GM18861 (cell line): ENCODE measurements around the gene NUDT13.
"Not testable (repeated sequence)": the region's sequence is repeated elsewhere in the genome, so short reads cannot be mapped to it uniquely, and the experiment has no call there.

Source experiments
- ATAC-seq: cut with Tn5 transposase; IDR thresholded peaks from one replicate; pipeline ENCODE4 v1.9.1; 2021; ENCODE audit not compliant: unreplicated experiment

The NUDT13 gene

DNA sequence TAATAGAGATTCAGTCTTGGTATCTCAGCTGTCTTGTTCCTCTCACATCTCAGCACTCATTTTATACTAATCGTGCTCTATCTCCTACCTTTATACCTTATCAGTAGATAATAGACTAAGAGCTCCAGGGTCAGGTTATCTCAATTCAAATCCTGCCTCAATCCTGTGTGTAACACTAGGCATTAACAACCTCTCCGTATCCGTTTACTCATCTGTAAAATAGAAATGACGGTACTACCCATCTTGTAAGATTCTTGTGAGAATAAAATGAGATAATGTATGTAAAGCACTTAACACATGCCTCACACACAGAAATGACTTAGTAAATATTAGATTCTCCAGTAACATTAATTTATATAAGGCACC is 13.0 kb upstream of the NUDT13 start:
- peak; percentile 3 for ATAC-seq

DNA sequence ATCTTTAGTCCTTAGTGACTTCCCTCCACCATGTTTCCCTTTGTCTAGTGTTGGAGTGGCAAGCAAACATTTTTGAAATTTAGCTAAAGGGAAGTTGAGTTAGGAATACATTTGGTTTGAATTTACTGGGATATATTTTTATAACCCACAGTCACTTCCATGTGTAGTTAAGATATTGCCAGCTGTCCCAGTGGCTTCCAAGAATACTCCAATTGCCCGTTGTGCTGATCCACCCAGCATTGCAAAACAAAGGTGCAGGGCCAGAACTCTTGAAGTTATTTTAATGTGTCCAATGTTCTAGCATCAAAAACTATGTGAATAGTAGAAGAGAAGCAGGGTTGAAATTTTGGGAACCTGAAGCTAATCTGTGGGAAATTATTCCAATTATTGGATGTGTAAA is 11.1 kb upstream of the NUDT13 start:
- no peak for ATAC-seq

DNA sequence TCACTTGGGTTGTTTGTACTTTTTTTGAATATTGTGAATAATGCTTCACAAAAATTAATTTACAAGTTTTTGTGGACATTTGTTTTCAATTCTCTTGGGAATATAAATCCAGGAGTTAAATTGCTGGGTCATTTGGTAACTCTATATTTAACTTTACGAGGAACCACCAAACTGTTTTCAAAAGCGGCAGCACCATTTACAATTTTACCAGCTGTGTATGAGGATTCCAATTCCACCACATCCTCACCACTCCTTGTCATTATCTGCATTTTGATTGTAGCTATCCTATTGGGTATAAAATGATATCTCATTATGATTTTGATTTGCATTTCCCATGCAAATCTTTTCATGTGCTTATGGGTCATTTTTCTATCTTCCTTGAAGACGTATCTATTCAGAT is 4.0 kb upstream of the NUDT13 start:
- ATAC-seq = no peak

DNA sequence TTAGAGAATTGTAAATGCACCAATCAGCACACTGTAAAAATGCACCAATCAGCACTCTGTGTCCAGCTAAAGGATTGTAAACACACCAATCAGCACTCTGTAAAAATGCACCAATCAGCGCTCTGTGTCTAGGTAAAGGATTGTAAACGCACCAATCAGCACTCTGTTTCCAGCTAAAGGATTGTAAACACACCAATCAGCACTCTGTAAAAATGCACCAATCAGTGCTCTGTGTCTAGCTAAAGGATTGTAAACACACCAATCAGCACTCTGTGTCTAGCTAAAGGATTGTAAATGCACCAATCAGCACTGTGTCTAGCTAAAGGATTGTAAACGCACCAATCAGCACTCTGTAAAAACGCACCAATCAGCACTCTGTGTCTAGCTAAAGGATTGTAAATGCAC is 1.0 kb upstream of the NUDT13 start:
- ATAC-seq = not testable (repeated sequence)

DNA sequence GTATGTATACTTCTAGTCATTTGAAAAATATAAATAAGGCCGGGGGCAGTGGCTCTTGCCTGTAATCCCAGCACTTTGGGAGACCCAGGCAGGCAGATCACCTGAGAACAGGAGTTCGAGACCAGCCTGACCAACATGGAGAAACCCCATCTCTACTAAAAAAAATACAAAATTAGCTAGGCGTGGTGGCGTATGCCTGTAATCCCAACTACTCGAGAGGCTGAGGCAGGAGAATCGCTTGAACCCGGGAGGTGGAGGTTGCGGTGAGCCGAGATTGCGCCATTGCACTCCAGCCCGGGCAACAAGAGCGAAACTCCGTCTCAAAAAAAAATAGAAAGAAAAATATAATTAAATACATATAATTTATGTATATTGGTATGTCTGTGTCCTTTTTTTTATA is 1.8 kb downstream of the NUDT13 start:
- ATAC-seq = not testable (repeated sequence)

DNA sequence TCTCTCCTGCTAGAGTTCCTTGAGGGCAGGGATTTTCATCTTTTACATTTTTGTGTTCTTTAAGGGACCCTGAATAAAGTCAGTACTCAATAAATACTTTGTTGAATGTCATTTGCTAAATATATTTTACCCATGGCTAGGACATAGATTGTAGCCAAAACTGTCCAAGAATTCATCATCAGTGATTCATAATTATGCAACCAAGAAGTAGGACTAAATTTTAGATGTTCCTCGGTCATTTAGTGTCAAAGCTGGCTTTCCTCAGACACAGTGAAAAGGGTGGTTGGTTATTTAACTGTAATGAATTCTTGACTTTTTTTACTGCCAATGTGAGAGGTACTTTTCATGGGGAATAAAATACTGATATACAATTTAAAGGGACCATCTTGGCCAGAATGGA is 3.3 kb downstream of the NUDT13 start:
- no peak for ATAC-seq

DNA sequence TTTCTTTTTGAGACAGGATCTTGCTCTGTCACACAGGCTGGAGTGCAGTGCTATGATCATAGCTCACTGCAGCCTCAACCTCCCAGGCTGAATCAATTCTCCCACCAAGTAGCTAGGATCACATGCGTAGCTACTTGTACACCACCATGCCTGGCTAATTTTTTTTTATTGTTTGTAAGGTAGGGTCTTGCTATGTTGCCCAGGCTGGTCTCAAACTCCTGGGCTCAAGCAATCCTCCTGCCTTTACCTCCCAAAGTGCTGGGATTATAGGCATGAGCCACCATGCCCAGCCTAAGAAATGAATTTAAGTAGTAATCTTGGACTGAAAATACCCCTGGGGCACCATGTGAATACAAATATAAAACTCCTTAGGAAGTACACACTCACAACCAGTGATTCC is 5.8 kb downstream of the NUDT13 start:
- ATAC-seq = no peak

DNA sequence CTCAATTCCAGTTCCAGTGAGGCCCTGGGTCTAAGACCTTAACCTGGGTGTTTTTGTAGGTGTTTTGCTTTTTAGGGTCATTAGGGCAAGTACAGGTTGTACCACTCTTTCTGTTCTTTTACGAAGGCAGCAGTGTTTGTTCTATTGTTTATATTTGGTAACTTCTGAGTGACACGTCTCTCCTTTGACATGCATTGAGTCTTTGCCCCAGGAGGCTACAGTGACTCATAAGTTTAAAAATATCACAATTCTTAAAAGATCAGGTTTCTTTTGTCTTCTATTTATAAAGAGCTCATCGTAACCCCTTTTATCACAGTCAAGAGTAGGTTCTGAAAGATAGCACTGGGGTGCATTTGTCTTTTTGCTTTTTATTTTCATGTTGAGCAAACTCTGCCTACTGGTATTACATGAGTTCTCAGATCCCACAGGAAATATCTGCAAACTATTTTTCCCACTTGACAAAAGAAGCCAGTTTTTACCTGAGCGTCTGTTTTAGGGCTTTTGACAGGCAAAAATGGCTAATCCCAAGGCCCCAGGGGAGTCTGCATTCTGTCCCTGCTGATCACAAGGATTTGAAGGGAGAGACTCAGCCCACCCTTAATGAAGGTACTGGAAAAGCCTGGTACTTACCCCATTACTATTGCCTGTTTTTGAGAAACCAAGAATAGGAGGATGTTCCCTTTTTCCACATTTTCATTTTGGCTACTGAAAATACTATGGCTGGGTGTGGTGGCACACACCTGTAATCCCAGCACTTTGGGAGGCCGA is 7.9 kb downstream of the NUDT13 start:
- ATAC-seq = peak; percentile 90

DNA sequence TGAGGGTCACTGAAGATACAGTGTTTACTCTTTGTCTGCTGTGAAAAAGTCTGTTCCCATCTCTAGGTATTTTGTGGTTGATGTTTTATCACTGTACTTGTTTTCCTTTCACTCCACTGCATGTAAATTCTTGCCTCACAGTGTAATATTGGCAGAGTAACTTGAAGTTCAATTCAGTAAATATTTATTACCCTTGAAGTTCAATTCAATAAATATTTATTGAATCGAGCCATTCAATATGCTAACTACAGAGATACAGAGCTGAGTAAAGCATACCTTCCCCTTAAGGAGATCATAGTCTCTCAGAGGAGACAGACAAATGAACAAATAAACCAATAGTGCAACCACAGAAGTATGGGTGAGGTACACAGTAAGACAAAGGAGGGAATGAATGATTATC is 9.2 kb downstream of the NUDT13 start:
- no peak for ATAC-seq

DNA sequence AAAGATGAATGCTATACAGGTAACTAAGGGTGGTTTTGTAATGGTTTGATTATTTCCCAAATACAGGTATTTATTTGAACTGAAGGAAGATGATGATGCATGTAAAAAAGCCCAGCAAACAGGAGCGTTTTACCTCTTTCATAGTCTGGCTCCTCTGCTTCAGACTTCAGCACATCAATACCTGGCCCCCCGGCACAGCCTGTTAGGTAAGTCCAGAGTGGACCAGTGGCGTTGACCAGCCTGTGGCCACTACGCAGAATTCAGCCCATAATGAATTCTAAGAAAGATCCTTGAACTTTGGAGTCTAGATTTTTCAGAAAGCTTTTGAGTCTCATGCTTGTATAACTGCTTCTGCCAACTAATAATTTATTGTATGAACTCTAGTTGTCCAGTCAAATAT is 9.7 kb downstream of the NUDT13 start:
- ATAC-seq = no peak

DNA sequence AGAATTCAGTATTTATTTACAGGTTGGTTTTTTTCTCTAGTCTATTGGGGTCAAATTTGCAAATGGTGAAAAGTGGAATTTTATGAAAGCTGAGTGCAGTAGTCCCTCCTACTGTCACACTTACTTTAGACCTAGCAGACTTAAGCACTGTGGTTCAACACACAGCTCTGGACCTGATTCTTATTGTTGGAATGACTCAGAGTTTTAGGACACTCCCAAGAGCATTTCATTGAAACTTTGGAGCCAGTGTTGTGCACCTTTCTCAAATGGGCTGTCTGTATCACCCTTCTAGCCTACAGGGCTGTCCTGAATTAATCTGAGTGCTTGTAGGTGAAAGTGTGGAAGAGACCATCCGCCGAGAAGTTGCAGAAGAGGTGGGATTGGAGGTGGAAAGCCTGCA is 16.1 kb downstream of the NUDT13 start:
- ATAC-seq = no peak

DNA sequence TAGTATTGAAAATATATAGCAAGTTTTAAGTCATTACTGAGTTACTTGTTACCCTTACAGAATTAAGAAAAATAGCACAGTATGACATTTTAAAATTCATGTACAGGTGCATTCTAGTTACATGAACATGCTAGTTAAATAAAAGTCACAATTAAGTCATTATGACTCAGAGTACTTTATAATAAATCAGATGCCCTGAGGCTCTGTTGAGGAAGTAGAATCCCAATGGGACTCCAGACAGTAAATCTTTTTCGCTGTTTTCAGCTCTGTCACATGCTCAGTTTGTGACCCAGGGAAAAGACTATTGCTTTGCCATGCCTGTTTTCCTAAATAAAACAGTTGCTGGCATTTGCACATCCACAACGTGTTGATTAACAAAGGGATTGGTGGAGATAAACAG is 21.0 kb downstream of the NUDT13 start:
- ATAC-seq = no peak

DNA sequence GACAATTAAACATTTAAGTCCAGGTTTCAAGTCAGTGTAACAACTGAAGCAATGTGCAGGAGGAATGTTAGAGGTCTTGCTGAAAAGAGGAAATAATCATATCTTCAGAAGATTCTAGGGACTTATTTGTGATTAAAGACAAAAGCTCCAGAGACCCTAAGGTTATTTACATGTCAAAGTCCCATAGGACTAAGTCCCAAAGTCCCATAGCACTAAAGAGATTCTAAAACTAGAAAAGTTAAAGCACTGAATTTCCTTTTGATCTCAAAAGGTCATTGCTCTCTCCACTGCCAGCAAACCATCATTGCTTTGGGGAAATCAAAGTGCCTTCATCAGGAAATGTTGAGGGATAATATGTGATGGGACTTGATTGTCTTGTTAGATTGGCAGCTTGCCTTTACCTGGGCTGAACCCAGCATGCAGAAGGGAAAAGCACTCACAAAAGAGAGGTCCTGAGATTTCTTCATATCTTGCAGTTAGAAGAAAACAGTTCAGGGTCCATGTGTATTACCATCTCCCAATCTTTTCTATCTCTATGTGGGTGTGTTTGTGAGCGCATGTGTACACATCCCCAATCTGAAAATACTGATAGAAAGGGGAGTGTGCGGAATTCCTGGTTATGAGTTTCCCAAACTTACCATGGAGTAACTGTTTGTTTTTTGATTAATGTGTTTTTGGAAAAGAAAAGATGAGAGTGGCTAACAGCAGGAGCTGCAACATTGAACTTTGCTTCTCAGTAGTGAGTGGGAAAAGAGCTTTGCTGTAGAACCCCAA is 21.8 kb downstream of the NUDT13 start:
- no peak for ATAC-seq

DNA sequence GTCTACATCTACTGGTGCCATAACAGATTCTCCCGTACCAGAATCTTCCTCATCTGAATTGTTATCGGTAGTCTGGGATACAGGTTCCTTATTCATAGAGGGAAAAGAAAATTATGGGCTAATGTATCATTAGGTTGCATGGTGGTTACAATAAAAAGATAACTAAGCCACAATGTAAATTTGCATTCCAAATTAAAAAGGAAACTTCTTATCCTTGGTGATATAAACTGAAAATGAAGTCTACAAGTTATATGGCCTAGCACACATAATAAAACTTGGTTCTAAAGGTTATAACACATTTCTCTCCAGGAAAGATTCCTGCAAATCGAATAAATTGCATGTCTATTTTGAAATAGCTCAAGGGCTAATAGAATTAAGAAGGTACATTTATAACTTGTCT is 24.5 kb downstream of the NUDT13 start:
- ATAC-seq = no peak

DNA sequence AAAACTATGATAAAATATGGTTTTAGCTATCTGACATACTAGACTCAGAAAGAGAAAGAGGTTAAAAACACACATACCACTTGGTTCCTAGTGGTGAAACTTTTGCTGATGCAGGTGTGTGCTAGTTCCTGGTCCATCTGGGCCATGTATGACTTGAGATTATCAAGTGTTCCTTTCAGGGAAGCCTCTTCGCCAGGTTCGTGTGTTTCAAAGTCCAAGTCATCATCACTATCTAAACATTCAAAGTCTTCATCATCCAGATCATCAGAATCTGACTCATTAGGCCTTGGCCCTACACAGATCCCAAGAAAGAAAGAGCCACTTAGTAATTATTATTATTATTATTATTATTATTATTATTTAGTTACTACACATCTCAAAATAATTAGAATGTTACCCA is 26.4 kb downstream of the NUDT13 start:
- no peak for ATAC-seq

DNA sequence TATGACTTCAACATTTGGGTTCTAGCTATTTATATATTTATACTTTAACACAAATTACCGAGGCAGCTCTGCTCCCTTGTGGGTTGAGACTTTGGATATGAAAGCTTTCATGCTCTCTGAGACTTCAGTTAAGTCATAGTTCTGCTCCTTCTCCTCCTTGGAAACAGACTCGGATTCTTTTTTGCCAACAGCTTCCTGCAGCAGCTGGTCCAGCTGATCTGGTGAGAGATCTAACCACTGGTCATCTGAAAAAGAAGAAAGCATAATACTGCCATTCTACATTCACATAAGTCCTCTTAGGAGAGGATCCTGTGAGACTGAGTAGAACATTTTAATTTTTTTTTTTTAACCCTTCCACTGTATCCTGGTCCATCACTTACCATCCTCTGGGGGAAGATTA is 29.0 kb downstream of the NUDT13 start:
- no peak for ATAC-seq

DNA sequence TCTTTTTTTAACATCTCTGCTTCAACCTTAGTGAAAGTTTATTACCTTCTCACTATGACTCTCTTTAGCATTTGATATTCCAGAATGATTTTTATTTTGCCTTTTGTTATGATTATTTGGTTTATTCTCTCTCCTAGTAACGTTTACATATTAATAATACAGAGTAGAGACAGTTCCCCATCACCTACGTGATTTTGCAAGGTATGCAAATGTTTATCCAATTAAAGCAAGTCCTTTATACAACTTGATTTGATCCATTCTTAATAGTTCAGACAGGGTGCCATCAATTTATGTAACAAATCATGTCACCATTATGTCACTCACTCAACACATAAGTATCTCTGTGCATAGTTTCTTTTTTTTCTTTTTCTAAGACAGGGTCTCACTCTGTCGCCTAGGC is 31.3 kb downstream of the NUDT13 start:
- ATAC-seq = no peak

DNA sequence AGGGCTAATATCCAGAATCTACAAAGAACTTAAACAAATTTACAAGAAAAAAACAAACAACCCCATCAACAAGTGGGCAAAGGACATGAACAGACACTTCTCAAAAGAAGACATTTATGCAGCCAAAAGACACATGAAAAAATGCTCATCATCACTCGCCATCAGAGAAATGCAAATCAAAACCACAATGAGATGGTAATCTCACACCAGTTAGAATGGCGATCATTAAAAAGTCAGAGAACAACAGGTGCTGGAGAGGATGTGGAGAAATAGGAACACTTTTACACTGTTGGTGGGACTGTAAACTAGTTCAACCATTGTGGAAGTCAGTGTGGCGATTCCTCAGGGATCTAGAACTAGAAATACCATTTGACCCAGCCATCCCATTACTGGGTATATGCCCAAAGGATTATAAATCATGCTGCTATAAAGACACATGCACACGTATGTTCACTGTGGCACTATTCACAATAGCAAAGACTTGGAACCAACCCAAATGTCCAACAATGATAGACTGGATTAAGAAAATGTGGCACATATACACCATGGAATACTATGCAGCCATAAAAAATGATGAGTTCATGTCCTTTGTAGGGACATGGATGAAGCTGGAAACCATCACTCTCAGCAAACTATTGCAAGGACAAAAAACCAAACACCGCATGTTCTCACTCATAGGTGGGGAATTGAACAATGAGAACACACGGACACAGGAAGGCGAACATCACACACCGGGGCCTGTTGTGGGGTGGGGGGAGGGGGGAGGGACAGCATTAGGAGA is 40.6 kb downstream of the NUDT13 start:
- not testable (repeated sequence) for ATAC-seq

DNA sequence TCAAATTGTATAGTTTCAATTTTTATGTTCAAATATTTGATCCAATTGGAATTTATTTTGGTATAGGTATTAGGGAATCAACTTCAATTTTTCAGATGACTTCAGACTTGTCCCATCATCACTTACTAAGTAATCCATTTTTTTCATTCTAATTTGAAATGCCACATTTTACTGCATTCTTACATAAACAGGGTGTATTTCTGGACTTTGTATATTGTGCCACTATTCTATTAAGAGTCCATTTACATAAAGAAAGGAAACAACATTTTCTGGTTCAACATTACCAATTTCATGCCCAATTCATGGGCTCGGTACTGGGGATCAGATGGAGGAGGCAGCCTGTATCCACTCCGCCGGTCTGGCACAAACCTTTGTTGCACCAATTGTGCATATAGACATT is 41.8 kb downstream of the NUDT13 start:
- no peak for ATAC-seq

DNA sequence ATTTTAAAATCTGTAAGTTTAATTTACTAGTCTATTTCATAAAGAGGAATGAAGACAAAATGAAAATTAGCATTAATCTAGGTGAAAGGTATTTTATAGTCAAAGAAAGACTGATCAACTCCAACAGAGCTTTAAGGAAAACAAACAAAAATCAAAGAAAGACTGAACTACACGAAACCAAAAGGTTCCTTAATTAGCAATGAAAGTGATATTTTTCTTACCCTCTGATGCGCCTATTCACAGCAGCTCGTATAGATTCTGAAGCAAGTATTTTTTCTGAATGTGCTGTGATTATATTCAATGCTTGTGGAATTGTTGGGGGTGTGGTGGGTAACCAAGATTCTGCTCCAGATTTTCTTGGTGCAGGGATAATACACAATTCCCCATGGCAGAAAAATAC is 45.8 kb downstream of the NUDT13 start:
- ATAC-seq = no peak

DNA sequence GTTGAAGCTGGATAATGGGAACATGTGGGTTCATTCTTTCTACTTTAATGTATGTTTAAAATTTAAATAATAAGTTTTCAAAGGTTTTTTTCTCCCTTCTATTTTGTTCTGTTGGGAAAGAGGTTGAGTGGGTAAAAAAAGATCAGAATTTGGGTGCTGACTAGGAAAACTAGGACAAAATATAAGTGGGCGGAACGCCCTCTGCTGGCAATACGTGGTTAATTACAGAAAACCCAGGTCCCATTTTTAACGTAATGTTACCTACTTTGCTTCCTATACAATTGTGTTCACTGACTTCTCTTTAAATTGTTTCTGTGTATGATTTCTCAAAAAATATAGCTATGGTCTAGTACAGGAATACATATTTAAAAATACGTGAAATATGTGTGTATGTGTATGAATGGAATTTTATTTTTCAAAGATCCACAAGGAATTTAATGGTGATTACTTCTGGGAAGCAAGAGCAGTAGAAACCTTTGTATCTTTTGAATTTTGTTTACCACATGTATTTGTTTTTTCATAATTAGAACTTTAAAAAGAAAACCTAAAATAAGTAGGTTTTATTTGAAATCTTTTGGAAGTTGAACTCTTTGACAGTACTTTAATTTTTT is 48.9 kb downstream of the NUDT13 start:
- no peak for ATAC-seq
